SK-N-SH (cell line): ENCODE results near the gene ATXN7L2. TPM values are rescaled to one million over a fixed set of nuclear protein-coding genes. Genes with fewer than 3 reads are reported as not detected.

Source experiments
- CTCF ChIA-PET: fragments of 300-600, 350-600 bp; formaldehyde crosslinking; extraction: SDS; loops from one replicate; lab custom pipeline; 2021; lab: Yijun Ruan, JAX
- POLR2A ChIA-PET: fragments of 350-600 bp; sonication (Branson Sonifier 250); formaldehyde crosslinking; extraction: SDS; loops from one replicate; lab custom pipeline; 2020; ENCODE audit warnings: antibody characterized with exemption, inconsistent platforms; lab: Yijun Ruan, JAX
- DNase-seq: peaks from one replicate; pipeline ENCODE4 v3.0.0; 2012
- H2AFZ ChIP-seq: fragments of 200-600 bp; sonication (generic); 2 replicates; pipeline ENCODE4 v1.8.1; 2016; ENCODE audit warnings: antibody characterized with exemption, mild to moderate bottlenecking, low read depth
- H3F3A ChIP-seq: fragments of 200-600 bp; sonication (generic); replicated peaks from 2 replicates; pipeline ENCODE3; 2016; ENCODE audit warnings: antibody characterized with exemption, mild to moderate bottlenecking; ENCODE audit not compliant: insufficient read depth
- H3K27ac ChIP-seq, 2 experiments: fragments of 200-500 bp in 1 of 2; fragments of 200-600 bp in 1 of 2; sonication (Bioruptor generic) in 1 of 2; sonication (generic), shearing (Covaris generic) in 1 of 2; 2 replicates each; pipeline versions ENCODE4 v1.5.1 to v1.6.1; 2014 to 2016; ENCODE audit warnings: low read depth in 2 of 2, inconsistent platforms in 1 of 2, low read length in 1 of 2, mild to moderate bottlenecking in 1 of 2, mixed read lengths in 1 of 2
- H3K27me3 ChIP-seq: fragments of 200-600 bp; sonication (generic), shearing (Covaris generic); 2 replicates; pipeline ENCODE4 v1.6.1; 2016; ENCODE audit warnings: mixed run types; ENCODE audit not compliant: insufficient read depth
- H3K36me3 ChIP-seq, 2 experiments: fragments of 200-500 bp in 1 of 2; fragments of 200-600 bp in 1 of 2; sonication (Bioruptor generic) in 1 of 2; sonication (generic) in 1 of 2; replicated peaks in 1 of 2; 2 replicates each; pipeline versions ENCODE3 to v1.5.1; 2014 to 2016; ENCODE audit warnings: low read length in 1 of 2, mild to moderate bottlenecking in 1 of 2; ENCODE audit not compliant: insufficient read depth in 2 of 2, control insufficient read depth in 1 of 2
- H3K4me1 ChIP-seq, 2 experiments: fragments of 200-500 bp in 1 of 2; fragments of 200-600 bp in 1 of 2; sonication (Bioruptor generic) in 1 of 2; sonication (generic), shearing (Covaris generic) in 1 of 2; 2 replicates each; pipeline versions ENCODE4 v1.5.1 to v1.6.1; 2014 to 2016; ENCODE audit warnings: low read depth in 1 of 2, low read length in 1 of 2, mixed run types in 1 of 2; ENCODE audit not compliant: insufficient read depth in 2 of 2, control insufficient read depth in 1 of 2
- H3K4me2 ChIP-seq: fragments of 200-600 bp; sonication (generic), shearing (Covaris generic); 2 replicates; pipeline ENCODE4 v1.6.1; 2017; ENCODE audit warnings: mixed run types
- H3K4me3 ChIP-seq, 2 experiments: fragments of 200-500 bp in 1 of 2; fragments of 200-600 bp in 1 of 2; sonication (Bioruptor generic) in 1 of 2; sonication (generic), shearing (Covaris generic) in 1 of 2; 2 replicates each; pipeline versions ENCODE4 v1.5.1 to v1.8.1; 2014 to 2016; ENCODE audit warnings: low read depth in 2 of 2, inconsistent platforms in 1 of 2, low read length in 1 of 2, mild to moderate bottlenecking in 1 of 2, mixed read lengths in 1 of 2, moderate library complexity in 1 of 2
- H3K79me2 ChIP-seq: fragments of 200-600 bp; sonication (generic); 2 replicates; pipeline ENCODE4 v1.8.1; 2017; ENCODE audit warnings: mild to moderate bottlenecking; ENCODE audit not compliant: insufficient read depth
- H3K9ac ChIP-seq: fragments of 200-600 bp; sonication (generic); 2 replicates; pipeline ENCODE4 v1.6.1; 2017; ENCODE audit warnings: mixed run types
- H3K9me2 ChIP-seq: fragments of 200-600 bp; sonication (generic); 2 replicates; pipeline ENCODE4 v1.6.1; 2017; ENCODE audit warnings: mixed run types
- H3K9me3 ChIP-seq: fragments of 200-600 bp; sonication (generic); 2 replicates; pipeline ENCODE4 v1.6.1; 2017; ENCODE audit warnings: mixed run types, mild to moderate bottlenecking, moderate library complexity
- H4K20me1 ChIP-seq: fragments of 200-600 bp; sonication (generic); 2 replicates; pipeline ENCODE4 v1.6.1; 2017; ENCODE audit warnings: mild to moderate bottlenecking, mixed run types; ENCODE audit not compliant: insufficient read depth
- ELF1 ChIP-seq: IDR thresholded peaks from 2 replicates; pipeline ENCODE4 v1.4.0; 2012
- EP300 ChIP-seq, 2 experiments: IDR thresholded peaks; 2 replicates each; pipeline versions ENCODE4 v1.4.0 to v1.6.1; 2012; ENCODE audit warnings: borderline replicate concordance in 1 of 2, low read depth in 1 of 2, low read length in 1 of 2
- EZH2phosphoT487 ChIP-seq: fragments of 200-600 bp; sonication (generic); IDR thresholded peaks from 2 replicates; pipeline ENCODE4 v1.6.1; 2017; ENCODE audit warnings: low read depth, mixed run types, mild to moderate bottlenecking, antibody characterized with exemption, moderate library complexity, borderline replicate concordance
- FOSL2 ChIP-seq: IDR thresholded peaks from 2 replicates; pipeline ENCODE4 v1.4.0; 2012; ENCODE audit warnings: low read depth, mild to moderate bottlenecking, moderate library complexity, borderline replicate concordance
- FOXJ3 ChIP-seq: sonication (generic); formaldehyde crosslinking; IDR thresholded peaks from 2 replicates; pipeline ENCODE4 v1.5.1; 2020; ENCODE audit warnings: mild to moderate bottlenecking, missing genetic modification reagents
- FOXM1 ChIP-seq: IDR thresholded peaks from 2 replicates; pipeline ENCODE4 v1.4.0; 2012; ENCODE audit warnings: low read depth, mild to moderate bottlenecking
- GABPA ChIP-seq: IDR thresholded peaks from 2 replicates; pipeline ENCODE4 v1.4.0; 2012; ENCODE audit warnings: low read depth, mild to moderate bottlenecking
- MEF2A ChIP-seq: IDR thresholded peaks from 2 replicates; pipeline ENCODE4 v1.4.0; 2012; ENCODE audit warnings: low read depth, borderline replicate concordance
- NRF1 ChIP-seq: IDR thresholded peaks from 2 replicates; pipeline ENCODE4 v1.6.1; 2012; ENCODE audit warnings: low read depth, mild to moderate bottlenecking, low read length
- POLR2AphosphoS5 ChIP-seq: IDR thresholded peaks from 2 replicates; pipeline ENCODE4 v1.6.1; 2012; ENCODE audit warnings: low read depth, low read length
- RAD21 ChIP-seq: IDR thresholded peaks from 2 replicates; pipeline ENCODE4 v1.6.1; 2012; ENCODE audit warnings: mild to moderate bottlenecking, low read length
- RCOR1 ChIP-seq: fragments of 150-350 bp; IDR thresholded peaks from 2 replicates; pipeline ENCODE4 v1.6.1; 2017; ENCODE audit warnings: antibody characterized with exemption, low read length
- SIN3A ChIP-seq: IDR thresholded peaks from 2 replicates; pipeline ENCODE4 v1.6.1; 2012; ENCODE audit warnings: low read depth, mild to moderate bottlenecking, low read length, moderate library complexity, borderline replicate concordance
- SMC3 ChIP-seq: IDR thresholded peaks from 2 replicates; pipeline ENCODE4 v1.6.1; 2012; ENCODE audit warnings: low read depth, low read length, improper control_type of control experiment
- TEAD4 ChIP-seq: IDR thresholded peaks from 2 replicates; pipeline ENCODE4 v1.4.0; 2012; ENCODE audit warnings: mild to moderate bottlenecking, borderline replicate concordance; ENCODE audit not compliant: insufficient read depth
- WGBS: methylation state at CpG from one replicate; pipeline ENCODE4 v1.1.6; 2017; ENCODE audit warnings: low lambda C conversion rate; 5-methylcytosine and 5-hydroxymethylcytosine counted together
- polyA plus RNA-seq, 3 experiments: library from polyadenylated mRNA; depleted of rRNA; stranded (reverse); fragments of >200 nt; gene quantifications; 2 replicates each; pipeline ENCODE4 v1.2.3, GENCODE V29; 2012
- TF ChIP-seq, protein P1 (sequence below): fragments of 150-350 bp; IDR thresholded peaks from 2 replicates; pipeline ENCODE4 v1.6.1; 2017; ENCODE audit warnings: antibody characterized with exemption, low read length, low read depth, borderline replicate concordance
- TF ChIP-seq, protein P2 (sequence below): IDR thresholded peaks from 2 replicates; pipeline ENCODE4 v1.6.1; 2012; ENCODE audit warnings: mild to moderate bottlenecking, low read depth, low read length, moderate library complexity
- TF ChIP-seq, protein P3 (sequence below): fragments of 200-600 bp; sonication (generic); IDR thresholded peaks from 2 replicates; pipeline ENCODE4 v1.6.1; 2017; ENCODE audit warnings: antibody characterized with exemption, mild to moderate bottlenecking, moderate library complexity
- TF ChIP-seq, protein P4 (sequence below): IDR thresholded peaks from 2 replicates; pipeline ENCODE4 v1.4.0; 2012; ENCODE audit warnings: low read depth

The ATXN7L2 gene
- polyA plus RNA-seq, 1 of the 3 experiments (the other 2 are of a cell fraction) = 4.0 TPM

GRCh38 chr1:109499661-109500536 is 16.2 kb downstream of the ATXN7L2 start:
- TF ChIP-seq SIN3A (no peak), FOXJ3 (CRISPR knock-in tag) (no peak), RAD21 (peak; percentile 24; the same call in 1 of the 2 replicates), POLR2AphosphoS5 (no peak), EZH2phosphoT487 (no peak), RCOR1 (no peak), FOSL2 (no peak), MEF2A (no peak), EP300 (IDR thresholded peaks at IDR 0.05; ENCODE audit: borderline replicate concordance in 1 of 2, low read depth in 1 of 2, low read length in 1 of 2) (no peak), TEAD4 (no peak), NRF1 (no peak), ELF1 (no peak), FOXM1 (no peak), GABPA (no peak), SMC3 (peak; percentile 24)
- TF ChIP-seq, protein P1, sequence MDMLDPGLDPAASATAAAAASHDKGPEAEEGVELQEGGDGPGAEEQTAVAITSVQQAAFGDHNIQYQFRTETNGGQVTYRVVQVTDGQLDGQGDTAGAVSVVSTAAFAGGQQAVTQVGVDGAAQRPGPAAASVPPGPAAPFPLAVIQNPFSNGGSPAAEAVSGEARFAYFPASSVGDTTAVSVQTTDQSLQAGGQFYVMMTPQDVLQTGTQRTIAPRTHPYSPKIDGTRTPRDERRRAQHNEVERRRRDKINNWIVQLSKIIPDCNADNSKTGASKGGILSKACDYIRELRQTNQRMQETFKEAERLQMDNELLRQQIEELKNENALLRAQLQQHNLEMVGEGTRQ = no peak
- TF ChIP-seq, protein P2, sequence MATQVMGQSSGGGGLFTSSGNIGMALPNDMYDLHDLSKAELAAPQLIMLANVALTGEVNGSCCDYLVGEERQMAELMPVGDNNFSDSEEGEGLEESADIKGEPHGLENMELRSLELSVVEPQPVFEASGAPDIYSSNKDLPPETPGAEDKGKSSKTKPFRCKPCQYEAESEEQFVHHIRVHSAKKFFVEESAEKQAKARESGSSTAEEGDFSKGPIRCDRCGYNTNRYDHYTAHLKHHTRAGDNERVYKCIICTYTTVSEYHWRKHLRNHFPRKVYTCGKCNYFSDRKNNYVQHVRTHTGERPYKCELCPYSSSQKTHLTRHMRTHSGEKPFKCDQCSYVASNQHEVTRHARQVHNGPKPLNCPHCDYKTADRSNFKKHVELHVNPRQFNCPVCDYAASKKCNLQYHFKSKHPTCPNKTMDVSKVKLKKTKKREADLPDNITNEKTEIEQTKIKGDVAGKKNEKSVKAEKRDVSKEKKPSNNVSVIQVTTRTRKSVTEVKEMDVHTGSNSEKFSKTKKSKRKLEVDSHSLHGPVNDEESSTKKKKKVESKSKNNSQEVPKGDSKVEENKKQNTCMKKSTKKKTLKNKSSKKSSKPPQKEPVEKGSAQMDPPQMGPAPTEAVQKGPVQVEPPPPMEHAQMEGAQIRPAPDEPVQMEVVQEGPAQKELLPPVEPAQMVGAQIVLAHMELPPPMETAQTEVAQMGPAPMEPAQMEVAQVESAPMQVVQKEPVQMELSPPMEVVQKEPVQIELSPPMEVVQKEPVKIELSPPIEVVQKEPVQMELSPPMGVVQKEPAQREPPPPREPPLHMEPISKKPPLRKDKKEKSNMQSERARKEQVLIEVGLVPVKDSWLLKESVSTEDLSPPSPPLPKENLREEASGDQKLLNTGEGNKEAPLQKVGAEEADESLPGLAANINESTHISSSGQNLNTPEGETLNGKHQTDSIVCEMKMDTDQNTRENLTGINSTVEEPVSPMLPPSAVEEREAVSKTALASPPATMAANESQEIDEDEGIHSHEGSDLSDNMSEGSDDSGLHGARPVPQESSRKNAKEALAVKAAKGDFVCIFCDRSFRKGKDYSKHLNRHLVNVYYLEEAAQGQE = no peak
- TF ChIP-seq, protein P3, sequence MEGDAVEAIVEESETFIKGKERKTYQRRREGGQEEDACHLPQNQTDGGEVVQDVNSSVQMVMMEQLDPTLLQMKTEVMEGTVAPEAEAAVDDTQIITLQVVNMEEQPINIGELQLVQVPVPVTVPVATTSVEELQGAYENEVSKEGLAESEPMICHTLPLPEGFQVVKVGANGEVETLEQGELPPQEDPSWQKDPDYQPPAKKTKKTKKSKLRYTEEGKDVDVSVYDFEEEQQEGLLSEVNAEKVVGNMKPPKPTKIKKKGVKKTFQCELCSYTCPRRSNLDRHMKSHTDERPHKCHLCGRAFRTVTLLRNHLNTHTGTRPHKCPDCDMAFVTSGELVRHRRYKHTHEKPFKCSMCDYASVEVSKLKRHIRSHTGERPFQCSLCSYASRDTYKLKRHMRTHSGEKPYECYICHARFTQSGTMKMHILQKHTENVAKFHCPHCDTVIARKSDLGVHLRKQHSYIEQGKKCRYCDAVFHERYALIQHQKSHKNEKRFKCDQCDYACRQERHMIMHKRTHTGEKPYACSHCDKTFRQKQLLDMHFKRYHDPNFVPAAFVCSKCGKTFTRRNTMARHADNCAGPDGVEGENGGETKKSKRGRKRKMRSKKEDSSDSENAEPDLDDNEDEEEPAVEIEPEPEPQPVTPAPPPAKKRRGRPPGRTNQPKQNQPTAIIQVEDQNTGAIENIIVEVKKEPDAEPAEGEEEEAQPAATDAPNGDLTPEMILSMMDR = peak; percentile 55
- TF ChIP-seq, protein P4, sequence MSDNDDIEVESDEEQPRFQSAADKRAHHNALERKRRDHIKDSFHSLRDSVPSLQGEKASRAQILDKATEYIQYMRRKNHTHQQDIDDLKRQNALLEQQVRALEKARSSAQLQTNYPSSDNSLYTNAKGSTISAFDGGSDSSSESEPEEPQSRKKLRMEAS = no peak
- TF ChIP-seq, all 33 proteins: peak for 3
- 78% methylated on average over 4 of the region's 4 CpGs for WGBS
- Histone ChIP-seq H3F3A (no peaks in the 10 kb centered on the region), H3K27me3 (no peaks in the 10 kb centered on the region), H4K20me1 (no peaks in the 10 kb centered on the region), H2AFZ (no peak overlapping the region), H3K9me3 (no peaks in the 10 kb centered on the region), H3K27ac (no peak overlapping the region; a peak in 1 of 4 replicates), H3K4me3 (no peak overlapping the region), H3K79me2 (peaks cover 13% of the 10 kb centered on the region), H3K9ac (no peak overlapping the region), H3K4me1 (peaks cover 0 to 17% of the 10 kb centered on the region in 2 experiments; a peak in 1 of 4 replicates), H3K4me2 (no peak overlapping the region), H3K9me2 (no peaks in the 10 kb centered on the region), H3K36me3 (peaks cover 5 to 17% of the 10 kb centered on the region in 2 experiments)
- DNase-seq = peak; percentile 42
- ChIA-PET POLR2A (interaction anchor here (1.1 to 3.3 kb wide), 2 partner anchors 9 to 30 kb away, joined by 3 to 13 read pairs; partner anchors contain the start of gene AMIGO1), CTCF (interaction anchor here (0.7 to 40.2 kb wide), 11 partner anchors 8 to 275 kb away, joined by 3 to 1710 read pairs (median 13); partner anchors contain the start of genes AMIGO1, ATXN7L2, CYB561D1 and GPR61)
